Lower leg skin (tissue), 3 donors: ENCODE results near the gene DCAF4L1.

ENCODE experiments used
- CTCF ChIP-seq, 3 donors: fragments of 450-650 bp; IDR thresholded peaks; one replicate each; pipeline ENCODE4 v1.5.1; 2016; ENCODE audit warnings: antibody characterized with exemption in 3 of 3, mild to moderate bottlenecking in 3 of 3, moderate library complexity in 2 of 3
- POLR2A ChIP-seq, 2 donors: fragments of 450-650 bp; IDR thresholded peaks; one replicate each; pipeline ENCODE4 v1.6.1; 2016 to 2017; ENCODE audit warnings: antibody characterized with exemption in 2 of 2, mild to moderate bottlenecking in 1 of 2, moderate library complexity in 1 of 2

- no peak for TF ChIP-seq CTCF (IDR thresholded peaks at IDR 0.05)
- no peak for TF ChIP-seq POLR2A (IDR thresholded peaks at IDR 0.05)
Observed at GRCh38 chr4:41934901-41935651, 46.5 kb upstream of the DCAF4L1 start, which contains the start of gene TMEM33.
